ENCODE measurements around the gene CGB3.
"Not testable (repeated sequence)": the region's sequence is repeated elsewhere in the genome, so short reads cannot be mapped to it uniquely, and the experiment has no call there.

Gene CGB3

GRCh38 chr19:49024233-49024632 is at the start of gene CGB3:
Gene CGB3 (minus strand): TSS chr19:49024333. CDS start chr19:49023971, 362 bp downstream.
- not testable (repeated sequence) for DNase-seq (ENCODE audit: low read depth)

DNA sequence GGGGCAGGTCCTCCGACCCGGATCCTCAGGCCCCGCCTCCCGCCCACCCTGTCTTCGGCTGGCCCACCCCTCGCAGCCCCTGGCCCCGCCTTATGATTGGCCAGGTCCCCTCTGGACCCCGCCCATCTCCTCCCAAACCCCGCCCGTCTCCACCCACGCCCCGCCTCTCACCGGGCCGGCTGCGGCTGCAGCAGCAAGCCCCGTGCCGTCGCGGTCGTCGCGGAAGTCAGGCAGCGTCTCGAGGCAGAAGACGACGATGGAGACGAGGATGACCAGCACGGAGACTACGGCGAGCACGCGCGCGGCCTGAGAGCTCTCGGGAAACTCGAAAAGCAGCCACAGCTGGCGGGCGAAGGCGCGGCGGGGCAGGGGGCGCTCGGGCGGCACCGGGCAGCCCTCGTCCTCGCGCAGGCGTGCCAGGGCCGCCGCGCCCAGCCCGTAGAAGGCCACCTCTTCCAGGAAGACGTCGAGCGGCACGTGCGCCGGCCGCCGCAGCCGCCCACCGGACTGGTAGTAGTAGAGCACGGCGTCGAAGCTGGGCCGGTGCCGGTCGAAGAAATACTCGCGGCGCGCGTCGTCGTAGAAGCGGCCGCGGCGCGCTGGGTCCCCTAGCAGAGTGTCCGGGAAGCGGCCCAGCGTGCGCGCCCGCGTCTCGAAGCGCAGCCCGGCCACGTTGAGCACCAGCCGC is 47.9 kb upstream of the CGB3 start:
- no peak for DNase-seq (ENCODE audit: low read depth)

DNA sequence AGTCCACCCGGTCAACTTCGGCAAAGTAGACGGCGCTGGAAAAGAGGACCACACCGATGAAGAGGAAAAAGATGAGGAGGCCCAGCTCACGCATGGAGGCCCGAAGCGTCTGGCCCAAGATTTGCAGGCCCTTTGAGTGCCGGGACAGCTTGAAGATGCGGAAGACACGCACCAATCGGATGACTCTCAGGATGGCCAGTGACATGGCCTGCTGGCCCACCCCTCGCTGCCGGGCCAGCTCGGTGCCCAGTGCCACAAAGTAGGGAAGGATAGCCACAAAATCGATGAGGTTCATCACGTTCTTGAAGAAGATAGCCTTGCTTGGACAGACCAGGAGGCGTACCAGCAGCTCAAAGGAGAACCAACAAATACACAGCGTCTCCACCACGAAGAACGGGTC is 46.3 kb upstream of the CGB3 start:
- DNase-seq (ENCODE audit: low read depth), result no peak

GRCh38 chr19:49069026-49069425 is 44.9 kb upstream of the CGB3 start:
- no peak for DNase-seq (ENCODE audit: low read depth)

DNA sequence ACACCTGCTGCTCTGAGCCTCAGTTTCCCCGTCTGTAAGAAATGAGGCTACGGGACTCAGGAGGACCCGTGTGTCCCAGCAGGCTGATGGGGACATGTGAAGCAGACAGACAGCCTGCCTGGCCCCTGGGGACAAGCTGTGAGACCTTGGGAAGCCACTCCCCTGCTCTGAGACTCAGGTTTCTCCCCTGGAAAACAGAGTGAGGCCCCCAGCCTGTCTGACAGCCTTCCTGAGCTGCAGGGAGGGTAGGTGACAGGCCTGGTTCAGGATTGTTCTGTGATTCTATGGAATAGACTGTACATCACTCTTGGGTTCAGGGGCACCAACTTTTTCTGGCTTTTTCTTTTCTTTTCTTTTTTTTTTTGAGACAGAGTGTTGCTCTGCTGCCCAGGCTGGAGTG is 43.4 kb upstream of the CGB3 start:
- no peak for DNase-seq (ENCODE audit: low read depth)

DNA sequence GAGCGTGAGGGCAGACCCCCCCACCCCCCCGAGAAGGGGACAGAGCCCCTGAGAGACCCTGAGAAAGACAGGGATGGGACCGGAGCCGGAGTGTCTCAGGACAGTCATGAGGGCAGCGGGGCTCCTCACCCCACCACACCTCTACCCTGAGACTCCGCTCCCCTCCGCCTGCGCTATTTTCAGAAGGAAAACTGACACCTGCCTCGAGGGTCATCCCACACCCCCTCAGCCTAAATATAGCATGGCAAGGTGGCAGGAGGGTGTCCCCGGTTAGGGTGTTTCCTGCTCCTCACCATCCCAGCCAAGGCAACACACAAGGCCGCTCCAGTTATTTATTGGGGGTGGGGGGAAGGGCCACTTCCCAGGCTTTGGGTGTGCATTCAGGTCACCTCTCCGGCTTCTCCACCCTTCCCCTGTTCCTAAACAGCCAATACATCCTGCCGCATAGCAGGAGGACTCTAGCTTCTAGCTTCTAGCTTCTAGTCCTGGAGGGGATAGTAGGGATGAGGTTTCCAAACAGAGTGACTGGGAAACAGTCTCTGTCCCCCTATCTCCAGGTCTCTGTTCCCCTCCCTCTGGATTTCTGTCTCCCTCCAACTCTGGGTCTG is 41.9 kb upstream of the CGB3 start:
- DNase-seq (ENCODE audit: low read depth), result no peak

DNA sequence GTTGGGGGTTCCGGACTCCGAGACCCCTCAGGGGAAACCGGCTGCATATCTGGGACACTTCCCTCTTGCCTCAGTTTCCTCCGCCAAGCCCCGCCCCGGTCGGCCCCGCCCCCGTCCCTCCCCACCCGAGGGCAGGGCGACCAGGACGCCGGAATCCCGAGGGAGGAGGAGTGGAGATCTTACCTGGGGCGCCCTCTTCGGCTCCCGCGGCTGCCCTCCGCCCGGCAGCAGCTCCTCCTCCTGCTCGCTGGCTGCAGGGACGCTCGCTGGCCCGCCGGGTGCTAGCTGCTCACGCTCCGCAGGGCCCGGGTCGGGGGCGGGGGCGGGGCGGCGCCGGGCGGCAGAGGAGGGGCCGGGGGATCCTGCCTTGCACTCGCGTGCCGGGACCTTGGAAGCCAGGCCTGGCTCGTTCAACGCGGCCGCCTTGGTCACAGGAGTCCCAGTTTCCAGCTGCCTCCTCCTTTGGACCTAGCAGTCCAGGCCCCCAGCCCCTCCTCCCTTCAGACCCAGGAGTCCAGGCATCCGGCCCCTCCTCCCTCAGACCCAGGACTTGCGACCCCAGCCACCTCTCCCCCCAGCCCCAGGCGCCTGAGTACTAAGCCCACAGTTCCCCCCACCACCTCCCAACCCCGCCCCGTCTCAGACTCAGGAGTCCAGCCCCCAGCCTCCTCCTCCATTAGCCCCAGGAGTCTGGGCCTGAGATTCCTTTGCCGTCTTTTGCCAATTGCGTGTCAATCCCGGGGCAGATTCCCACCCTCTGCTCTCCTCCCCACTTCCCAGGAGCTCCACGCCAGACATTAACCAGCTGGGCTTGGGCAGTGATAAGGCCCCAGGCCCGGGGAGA is 40.9 kb upstream of the CGB3 start, which contains the start of gene NTF4:
Gene NTF4, minus strand, starts transcription at position 51 of the 844 bp plus-strand sequence. CDS start 2,821 bp downstream, outside the sequence.
- DNase-seq (ENCODE audit: low read depth), result no peak

GRCh38 chr19:49064029-49064629 is 40.0 kb upstream of the CGB3 start:
- DNase-seq (ENCODE audit: low read depth), result no peak

DNA sequence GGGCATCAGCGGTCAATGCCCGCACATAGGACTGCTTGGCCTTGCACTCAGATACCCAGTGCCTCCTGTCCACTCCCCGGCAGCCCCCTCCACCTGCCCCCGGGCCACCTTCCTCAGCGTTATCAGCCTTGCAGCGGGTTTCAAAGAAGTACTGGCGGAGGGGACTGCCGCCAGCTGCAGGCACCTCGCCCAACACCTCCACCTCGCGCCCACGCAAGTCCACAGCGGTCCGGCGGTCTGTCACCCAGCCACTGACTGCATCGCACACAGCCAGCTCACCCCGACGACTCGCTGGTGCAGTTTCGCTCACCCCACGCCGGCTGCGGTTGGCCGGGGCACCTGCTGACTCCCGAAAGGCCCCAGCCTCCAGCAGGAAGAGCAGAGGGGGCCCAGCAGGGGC is 37.3 kb upstream of the CGB3 start:
- no peak for DNase-seq (ENCODE audit: low read depth)

GRCh38 chr19:49061000-49061399 is 36.9 kb upstream of the CGB3 start:
- DNase-seq (ENCODE audit: low read depth), result no peak

DNA sequence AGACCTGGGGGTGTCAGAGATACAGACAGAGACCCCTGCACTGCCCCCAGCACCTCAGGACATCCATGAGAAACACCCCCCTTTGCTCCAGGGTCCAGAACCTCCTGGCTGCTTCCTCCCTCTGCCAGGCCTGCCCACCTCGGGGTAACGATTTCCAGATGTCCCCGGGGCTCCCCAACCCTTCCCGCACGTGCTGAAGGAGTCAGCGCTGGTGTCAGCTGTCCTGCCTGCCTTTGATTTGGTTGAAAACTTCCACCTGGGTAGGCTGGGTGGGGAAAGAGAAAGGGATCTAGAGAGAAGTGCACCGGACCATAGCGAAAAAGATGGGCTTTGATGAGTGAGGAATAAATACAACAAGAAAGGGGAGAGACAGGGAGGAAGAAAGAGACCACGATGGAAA is 34.9 kb upstream of the CGB3 start:
- no peak for DNase-seq (ENCODE audit: low read depth)

DNA sequence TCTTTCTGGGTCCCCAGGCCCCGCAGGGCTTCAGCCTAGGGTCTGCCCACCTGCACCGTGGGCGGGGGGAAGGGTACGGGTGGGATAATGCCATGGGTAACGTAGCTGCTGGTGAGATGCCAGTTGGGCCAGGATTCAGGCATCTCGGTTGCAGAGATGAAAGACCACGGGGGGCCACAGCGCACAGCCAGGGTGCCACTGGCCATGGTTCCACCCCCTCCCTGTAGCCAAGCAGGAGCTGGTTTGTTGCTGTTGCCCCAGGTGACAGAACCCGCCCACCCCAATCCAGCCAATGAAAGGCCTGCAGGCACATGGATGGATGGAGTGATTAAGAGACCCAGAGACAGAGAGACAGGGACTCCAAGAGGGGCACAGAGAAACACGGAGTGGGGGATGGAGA is 34.4 kb upstream of the CGB3 start:
- DNase-seq (ENCODE audit: low read depth), result no peak

DNA sequence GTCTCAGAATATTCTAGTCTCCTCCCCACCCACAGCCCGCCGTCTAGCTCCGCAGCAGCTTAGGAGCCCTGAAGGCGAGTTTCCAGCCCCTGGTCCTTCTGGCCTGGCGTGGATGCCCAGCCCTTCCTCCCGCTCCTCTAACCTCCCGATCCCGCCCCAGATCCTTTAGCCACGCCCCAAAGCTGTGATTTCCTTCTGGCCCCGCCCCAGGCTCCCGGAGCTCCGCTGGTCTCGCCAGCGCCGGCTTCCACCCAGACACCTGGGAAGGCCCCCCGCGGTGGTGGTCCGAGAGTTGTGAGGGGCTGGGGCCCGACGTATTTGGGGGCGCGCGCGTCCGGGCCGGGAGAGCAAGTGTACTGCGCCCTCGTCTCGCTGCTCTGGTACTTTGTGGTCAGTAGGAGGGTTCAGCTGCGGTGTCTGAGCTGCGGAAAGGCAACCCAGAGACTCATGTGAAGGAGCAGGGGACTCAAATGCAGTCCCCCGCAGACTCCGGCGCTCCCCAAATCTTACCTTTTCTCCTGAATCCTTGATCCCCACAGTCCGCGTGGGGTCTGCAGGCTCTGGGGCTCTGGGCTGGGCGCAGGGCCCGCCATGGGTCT is 33.6 kb upstream of the CGB3 start, which contains the start of gene CGB7:
Gene CGB7, minus strand, starts transcription at position 114 of the 599 bp plus-strand sequence. CDS start 2,374 bp downstream, outside the sequence.
- DNase-seq (ENCODE audit: low read depth), result no peak

GRCh38 chr19:49056902-49057596 is 32.9 kb upstream of the CGB3 start:
- DNase-seq (ENCODE audit: low read depth), result not testable (repeated sequence)

DNA sequence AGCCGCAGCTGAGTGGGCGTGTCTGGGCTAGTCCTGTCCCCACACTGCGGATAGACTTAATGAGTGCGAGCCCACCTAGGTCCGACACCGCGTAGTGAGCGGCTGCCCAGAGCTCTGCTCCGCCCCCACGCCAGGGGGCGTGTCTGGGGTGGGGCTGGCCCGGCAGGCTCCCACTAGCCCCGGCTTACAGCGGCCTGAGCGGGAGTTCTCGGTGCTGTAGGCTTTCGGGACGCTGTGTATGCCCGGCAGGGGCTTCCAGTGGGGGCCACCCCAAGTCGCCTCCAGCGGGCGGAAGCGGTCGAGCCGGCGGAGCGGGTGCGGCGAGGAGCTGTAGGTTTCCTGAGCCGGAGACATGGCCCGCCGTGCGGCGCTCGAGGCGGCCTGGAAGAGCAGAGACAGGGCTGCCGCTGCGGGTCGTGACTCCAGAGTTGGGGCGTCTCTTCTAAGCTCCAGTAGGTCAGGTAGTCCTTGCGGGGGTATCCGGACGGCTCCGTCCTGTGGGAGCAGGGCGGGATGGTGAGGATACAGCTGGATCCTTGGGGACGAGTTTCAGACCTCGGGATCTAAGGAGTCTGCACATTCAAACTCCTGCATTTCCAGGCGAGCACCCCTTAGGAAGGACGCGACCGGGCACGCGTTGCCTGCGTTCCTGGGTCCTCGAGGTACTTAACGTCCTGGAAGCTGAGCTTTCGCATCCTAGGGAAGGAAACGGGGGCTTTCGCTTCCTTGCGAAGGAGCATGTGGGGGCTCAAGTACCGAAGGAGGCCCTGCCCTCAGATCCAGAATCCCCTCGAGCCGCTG is 32.2 kb upstream of the CGB3 start:
- no peak for DNase-seq (ENCODE audit: low read depth)

- not testable (repeated sequence) for DNase-seq (ENCODE audit: low read depth)
Measured at GRCh38 chr19:49050376-49051033, 26.4 kb upstream of the CGB3 start.

GRCh38 chr19:49049834-49050233 is 25.7 kb upstream of the CGB3 start:
- DNase-seq (ENCODE audit: low read depth), result not testable (repeated sequence)

GRCh38 chr19:49049011-49049410 is 24.9 kb upstream of the CGB3 start, which contains the start of gene CGB8:
Gene CGB8 (minus strand): TSS chr19:49049111. CDS start chr19:49048739, 372 bp downstream.
- DNase-seq (ENCODE audit: low read depth), result not testable (repeated sequence)

DNA sequence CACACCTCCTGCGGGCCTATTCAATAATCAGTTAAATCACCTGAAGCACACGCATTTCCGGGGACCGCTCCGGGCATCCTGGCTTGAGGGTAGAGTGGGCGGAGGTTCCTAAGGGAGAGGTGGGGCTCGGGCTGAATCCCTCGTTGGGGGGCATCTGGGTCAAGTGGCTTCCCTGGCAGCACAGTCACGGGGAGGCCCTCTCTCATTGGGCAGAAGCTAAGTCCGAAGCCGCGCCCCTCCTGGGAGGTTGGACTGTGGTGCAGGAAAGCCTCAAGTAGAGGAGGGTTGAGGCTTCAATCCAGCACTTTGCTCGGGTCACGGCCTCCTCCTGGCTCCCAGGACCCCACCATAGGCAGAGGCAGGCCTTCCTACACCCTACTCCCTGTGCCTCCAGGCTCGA is 19.4 kb upstream of the CGB3 start, which contains the start of gene CGB5:
Gene CGB5, plus strand, starts transcription at position 301 of the 400 bp plus-strand sequence. CDS start 362 bp downstream, outside the sequence.
- not testable (repeated sequence) for DNase-seq (ENCODE audit: low read depth)
